GM21526 (cell line): ENCODE data around the gene RNF166.

Experiments used
- ATAC-seq: cut with Tn5 transposase; IDR thresholded peaks from one replicate; pipeline ENCODE4 v1.9.1; 2021; ENCODE audit warnings: moderate library complexity; ENCODE audit not compliant: unreplicated experiment, low FRiP score

RNF166 gene, protein sequence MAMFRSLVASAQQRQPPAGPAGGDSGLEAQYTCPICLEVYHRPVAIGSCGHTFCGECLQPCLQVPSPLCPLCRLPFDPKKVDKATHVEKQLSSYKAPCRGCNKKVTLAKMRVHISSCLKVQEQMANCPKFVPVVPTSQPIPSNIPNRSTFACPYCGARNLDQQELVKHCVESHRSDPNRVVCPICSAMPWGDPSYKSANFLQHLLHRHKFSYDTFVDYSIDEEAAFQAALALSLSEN

DNA sequence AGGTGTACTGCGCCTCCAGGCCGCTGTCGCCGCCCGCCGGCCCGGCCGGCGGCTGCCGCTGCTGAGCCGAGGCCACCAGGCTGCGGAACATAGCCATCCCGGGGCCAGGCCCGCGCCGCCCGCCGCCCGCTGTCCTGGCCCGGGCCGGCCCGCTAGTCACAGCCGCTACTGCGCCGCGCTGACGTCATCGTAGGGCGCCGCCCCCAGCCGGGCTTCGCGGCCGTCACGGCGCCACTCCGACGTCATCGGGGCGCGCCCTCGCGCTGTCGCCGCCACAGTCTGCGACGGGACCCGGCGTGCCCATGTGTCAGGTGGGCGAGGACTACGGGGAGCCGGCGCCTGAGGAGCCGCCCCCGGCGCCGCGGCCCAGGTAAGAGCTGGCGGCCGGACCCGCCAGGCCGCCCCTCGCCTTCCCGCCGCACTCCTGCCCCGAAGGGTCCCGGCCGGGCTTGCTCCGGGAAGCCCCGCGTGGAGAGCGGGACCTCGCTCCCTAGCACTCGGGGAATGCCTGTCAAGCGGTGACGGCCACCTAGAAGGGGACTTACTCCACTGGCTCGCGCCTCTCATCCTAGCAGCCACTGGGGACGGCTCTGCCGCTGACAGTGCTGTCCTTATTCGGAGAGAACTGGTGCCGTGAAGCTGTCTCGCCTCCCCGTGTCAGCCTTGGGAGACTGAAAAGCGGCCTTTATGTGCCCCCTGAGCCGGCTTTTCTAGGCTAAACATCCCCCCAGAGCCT lies at the start of gene RNF166, which contains the start of gene CTU2:
Gene RNF166, minus strand, starts transcription at position 180 of the 736 bp plus-strand sequence. Its CDS starts 83 bp downstream, at position 97.
Gene CTU2, plus strand, starts transcription at position 275 of the 736 bp plus-strand sequence. Its CDS starts 28 bp downstream, at position 303.
- peak; percentile 55 for ATAC-seq

DNA sequence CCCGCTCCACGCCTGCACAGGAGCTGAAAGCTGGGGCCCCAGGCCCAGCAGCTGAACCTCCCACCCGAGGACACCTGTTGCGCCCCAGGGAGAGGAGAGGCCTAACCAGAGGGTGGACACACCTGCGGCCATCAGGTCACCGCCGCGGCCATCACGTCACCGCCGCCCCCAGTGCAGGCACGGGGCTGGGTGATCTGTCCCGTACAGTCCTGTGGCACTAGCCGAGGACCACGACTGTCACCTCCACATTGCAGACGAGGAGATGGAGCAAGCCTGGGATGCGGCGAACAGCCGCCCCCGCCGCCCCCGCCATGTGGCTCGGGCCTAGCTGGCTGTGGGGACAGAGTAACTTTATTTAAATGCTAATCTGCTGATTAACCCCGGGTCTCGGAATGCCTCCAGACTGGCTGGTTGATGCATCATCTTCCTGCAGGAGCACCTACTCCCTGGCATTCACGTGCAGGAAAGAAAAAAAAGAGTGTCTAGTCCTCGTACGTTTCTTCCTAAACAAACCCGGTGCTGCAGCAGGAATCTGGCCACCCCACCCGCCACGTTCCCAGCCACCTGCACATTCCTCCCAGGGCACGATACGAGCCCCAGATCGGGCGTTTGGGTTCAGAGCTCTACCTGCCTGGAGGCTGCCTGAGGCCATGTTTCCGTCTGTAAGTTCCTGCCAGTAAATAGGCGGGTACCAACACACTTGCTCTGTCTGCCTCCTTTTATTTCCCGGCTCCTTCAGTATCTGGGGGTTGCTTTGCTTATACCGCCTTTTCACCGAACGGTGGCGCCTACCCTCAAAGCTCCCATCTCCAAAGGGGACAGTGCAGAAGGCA lies 48.9 kb upstream of the RNF166 start:
- no peak for ATAC-seq

DNA sequence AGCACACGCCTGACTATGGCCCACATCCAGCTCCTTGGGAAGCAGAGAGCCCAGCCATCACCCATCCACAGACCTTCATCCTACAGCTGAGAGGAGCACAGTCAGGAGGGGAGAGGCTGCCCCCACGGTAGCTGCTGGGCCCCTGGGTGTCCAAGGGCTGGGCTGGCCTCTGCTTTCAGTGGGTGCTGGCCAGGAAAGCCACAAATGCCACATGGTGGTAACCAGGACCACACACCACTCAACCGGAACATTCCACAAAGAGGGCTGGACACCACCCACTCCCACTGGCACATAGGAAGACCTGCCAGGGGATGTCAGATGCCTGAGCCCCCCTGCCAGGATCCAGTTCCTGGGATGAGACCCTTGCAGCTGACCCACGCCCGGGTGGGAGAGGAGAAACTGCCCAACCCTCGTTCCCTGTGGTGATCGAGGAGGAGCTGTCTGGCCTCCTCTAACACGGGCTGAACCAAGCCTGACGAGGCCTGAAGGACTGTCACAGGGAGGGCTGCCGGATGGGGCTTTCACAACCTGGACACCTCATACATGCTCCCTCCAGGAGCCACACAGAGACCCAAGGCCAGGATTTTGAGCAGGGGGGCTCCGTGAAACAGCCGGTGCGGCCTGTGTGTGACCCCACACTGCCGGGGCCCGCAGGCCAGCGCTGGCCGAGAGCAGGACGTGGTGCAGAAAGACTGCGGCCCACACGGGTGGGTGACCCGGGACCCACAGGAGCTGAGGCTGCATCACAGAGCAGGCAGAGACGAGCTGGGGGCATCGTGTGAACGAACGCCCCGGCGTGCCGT lies 48.1 kb upstream of the RNF166 start:
- ATAC-seq = no peak

DNA sequence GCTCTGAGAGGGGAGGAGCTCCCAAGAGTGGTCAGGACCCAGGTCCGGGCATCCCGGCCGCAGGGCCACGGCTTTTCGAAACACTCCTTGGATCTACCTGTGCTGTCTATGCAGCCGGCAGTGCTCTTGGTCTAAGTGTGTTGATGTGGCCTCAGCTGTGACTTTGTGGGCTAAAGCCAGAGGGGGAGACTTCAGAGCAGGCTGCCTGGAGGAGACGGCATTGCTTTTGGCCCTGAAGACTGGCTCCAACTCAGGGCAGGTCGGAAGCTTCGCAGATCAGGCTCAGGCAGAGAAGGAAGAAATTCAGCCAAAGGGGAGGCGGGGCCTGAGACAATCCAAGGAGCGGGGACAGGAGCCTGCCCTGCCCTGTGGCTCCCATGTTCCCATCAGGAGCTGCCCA lies 47.4 kb upstream of the RNF166 start:
- ATAC-seq = no peak

DNA sequence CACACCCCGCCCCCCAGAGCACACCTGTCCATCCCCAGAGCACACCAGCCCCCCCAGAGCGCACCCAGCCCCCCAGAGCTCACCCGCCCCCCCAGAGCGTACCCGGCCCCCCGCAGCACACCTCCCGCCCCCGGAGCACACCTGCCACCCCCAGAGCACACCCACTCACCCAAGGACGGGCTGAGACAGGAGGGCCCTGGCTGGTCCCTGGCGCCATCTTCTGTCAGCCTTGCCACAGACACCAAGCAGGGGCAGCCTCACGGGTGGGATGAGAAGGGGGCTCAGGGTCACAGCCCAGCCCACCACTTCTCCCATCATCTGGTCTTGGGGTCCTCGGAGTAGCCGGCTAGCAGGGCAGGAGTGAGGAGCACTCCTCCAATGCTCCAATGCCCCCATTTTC lies 47.0 kb upstream of the RNF166 start:
- ATAC-seq = no peak

DNA sequence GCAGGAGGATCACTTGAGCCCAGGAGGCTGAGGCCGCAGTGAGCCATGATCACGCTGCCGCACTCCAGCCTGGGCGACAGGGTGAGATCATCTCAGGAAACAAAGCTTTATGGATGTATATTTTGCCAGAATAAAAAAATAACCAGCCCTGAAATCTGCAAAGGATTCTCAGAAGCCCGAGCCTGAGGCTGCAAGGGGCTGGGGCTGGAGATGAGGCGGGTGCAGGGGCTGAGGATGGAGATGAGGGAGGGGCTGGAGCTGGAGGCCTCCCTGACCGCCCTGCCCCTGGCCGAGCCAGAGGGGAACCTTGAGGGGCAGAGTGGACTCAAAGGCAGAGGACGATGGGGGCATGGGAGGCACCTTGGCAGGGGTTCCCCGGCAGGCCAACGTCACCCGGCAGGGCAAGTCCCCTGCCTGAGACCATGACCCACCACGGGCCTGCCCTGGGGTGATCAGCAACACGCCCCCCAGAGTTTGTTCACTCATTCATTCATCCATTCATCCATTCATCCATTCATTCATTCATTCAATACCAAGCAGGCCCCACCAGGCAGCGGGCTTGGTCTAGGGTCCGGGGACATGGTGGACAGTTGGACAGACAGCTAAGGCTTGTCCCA lies 46.3 kb upstream of the RNF166 start:
- no peak for ATAC-seq

DNA sequence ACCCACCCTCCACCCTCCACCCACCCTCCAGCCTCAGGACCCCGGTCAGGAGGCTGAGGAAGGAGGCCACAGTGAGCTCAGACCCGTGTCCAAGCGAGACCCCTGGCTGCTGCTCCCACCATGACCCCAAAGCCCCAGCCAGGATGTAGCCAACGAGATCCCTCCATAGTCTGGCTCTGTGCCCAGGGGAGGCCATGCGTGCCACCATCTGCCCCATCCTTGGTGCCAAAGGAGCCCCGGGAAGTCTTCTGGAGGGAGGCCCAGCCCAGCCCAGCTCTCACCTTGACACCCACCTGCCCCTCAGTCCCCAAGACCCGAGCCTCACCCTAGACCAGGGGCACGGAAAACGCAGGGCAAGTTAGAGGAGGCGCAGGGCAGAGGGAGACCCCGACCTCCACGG lies 44.6 kb upstream of the RNF166 start:
- ATAC-seq = no peak

DNA sequence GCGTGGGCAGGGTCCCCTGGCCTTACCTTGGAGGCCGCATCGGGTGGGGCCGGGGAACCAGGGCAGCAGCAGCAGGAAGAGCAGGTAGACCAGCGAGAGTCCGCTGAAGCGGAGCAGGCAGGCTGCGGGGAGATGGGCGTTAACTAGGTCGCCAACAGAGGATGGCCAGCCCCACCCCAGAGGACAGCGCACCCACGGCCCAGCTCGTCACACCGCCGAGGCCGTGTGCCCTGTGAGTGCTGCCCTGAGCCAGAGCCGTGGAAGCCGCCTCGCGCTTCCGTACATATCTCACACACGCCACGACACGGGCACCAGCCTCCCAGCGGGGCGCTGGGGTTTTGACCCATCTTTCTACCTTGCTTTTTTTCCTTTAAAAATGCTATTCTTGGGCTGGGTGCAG lies 43.1 kb upstream of the RNF166 start:
- no peak for ATAC-seq

DNA sequence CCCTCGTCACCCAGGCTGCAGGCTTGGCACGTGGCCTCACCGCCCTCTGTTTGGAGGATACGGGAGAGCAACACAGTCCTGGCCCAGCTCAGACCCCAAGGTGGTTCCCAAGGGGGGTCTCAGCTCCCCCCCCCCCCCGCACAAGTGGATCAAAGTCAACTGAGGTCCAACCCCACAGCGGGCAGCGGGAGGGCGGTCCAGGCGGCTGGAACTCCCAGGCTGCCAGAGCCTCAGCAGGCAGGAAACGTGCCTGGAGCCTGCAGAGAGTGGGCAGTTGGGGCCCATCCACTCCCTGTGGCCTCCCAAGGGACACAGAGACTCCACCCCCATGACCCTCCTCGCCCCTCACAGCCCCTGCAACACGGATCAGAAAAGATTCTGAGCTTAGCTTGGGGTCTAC lies 42.2 kb upstream of the RNF166 start:
- ATAC-seq = no peak

DNA sequence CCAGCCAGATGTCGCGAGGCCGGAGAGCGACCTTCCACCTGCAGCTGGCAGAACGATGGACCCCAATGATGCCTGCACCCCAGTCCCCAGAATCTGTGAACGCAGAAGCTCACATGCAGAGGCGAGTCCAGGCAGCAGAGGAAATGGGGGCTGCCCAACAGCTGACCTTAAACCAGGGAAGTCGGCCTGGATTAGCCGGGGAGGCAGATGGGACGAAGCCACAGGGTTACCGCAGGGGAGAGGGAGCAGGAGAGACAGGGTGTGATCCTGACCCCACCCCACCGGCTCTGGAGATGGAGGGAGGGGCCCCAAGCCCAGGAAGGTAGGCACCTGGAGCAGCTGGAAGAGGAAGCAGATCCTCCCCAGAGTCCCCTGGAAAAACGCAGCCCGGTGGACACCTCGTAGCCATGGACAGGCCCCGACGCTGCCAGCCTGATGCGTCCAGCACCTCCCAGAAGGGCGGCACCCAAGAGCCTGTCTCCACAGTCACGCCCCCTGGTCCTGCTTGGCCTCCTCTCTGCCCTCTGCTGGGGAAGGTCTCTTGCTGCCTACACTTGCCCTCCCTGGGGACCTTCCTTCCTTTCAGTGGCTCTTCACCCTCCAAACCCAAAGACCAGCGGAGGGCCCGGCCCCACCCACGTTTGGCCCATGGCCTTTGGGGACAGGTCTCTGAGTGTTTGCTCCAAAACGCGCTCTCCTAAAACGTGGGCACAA lies 41.5 kb upstream of the RNF166 start:
- no peak for ATAC-seq

DNA sequence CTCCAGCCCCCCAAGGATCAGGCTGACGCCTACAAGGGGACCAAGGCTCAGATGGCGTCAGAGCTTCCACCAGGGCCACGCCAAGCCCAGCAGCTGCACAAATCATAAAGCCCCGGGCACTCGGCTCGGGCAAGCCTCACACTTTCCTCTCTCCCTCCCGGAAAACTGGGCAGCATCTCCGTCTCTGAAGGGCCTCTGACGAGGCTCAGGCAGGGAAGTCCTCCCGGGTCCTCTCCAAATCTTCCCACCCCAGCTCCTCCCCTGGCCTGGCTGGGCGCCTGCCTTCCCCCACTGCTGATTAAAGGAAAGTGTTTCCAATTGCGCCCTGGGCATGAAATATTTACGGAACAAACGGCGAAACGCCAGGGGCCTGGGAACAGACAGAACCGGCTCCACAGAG lies 40.3 kb upstream of the RNF166 start:
- ATAC-seq = no peak

DNA sequence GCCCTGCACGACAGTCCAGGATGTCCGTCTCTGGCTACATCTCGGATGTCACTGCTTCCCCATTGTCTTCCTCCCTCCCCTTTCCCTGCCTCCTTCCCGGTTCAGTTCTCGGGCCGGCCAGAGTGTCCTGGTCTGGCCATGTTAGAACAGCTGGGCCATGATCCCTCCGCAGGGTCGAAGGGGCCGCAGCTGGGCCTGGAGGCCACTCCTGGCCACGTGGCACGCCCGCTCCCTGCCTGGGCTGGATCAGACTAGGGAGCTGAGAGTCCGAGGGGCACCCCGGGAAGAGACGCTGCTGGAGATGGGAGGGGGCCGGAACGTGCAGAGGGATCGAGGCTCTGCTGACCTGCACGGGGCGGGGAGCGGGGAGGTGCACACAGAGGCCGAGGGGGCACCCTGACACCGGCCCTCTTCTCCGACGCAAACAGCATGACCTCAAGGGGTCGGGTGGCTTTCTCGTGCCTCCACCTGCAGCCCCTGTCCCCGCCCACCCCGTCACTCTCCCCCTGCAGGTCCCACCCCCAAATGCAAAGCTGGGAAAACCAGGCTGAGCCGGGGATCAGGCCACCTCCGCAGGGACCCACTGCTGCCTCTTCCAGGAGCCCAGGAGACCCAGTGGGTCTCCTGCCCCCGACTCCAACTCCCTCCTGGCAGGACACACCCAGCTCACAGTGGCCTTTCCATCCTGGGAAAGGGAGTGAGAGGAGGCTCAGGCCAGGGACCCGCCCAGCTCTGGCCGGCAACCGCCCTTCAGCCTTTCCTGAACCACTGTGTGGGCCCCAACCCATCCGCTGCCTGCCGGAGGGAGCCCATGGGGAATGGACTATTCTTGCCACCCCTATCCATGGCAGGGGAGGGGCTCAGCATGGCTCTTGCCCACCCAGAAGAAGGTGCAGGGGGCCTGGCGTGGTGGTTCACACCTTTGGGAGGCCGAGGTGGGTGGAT lies 38.6 kb upstream of the RNF166 start:
- ATAC-seq = no peak

DNA sequence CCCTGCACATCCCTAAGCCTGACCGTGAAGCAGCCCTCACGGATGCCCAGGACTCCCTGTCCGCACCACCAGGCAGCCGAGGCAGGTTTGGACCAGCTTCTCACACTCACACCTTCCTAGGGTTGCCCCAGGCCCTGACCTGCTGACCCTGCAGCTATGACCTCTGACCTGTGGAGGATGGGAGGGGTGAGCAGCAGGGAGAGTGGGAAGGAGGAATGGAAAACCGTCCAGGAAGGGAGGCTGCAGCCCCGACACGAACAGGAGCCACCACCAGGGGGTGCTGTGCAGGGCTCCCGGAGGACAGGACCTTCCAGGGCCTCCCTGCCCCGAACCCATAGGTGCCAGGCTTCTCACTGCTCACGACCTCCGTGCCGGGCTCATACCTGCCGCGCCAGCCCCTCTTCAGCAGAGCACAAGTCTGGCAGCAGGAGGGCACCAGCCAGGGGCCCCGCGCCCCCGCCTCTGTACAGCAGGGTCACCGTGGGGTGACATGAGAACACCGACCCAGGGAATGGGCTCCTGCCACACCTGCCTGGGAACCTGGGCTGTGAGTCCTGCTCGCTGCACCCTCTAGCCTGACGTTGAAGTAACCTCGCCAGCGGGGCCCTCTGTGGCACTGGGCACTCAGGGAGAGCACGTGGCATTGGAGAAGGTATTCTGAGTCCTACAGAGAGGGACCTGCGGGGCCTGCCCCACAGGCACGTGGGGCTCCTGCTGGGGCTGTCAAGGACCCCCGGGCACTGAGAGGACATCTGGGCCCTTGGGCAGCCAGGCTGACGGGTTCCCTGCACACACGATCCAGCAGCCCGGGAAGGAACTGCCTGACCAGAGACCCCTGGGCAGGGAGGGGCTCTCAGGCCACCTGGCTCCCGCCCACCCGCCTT lies 37.7 kb upstream of the RNF166 start:
- no peak for ATAC-seq

DNA sequence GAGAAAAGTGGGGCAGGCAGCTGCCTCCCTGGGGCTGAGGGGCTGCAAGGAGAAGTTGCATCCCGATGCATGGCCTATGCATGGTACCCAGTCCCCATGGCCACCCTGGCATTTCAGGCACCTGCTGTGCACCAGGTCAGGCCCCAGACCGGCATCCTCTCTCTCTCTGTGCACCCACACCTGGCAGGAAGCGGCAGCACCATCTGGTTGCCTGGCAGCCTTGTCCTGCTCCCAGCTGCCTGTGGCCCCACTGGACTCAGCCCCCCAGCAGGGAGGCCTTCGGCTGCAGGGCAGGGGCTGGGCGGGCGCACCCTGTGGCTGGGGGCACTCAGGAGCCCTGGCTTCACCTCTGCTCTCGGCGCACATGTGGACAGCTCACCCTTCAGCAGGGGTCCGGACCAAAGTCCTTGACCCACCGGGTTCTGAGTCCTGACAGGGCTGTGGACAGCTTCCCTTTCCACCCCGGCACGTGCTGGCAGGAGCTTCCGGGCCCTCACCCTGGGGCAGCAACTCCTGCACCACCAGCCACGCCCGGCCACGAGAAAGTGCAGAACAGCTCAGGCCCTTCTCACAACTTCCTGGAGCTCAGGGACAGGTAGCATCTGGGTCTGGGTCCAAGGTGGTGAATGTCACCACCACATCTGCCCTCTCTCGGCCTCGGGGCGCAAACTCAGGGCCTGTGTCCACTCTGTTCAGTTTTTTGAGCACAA lies 36.8 kb upstream of the RNF166 start:
- no peak for ATAC-seq

DNA sequence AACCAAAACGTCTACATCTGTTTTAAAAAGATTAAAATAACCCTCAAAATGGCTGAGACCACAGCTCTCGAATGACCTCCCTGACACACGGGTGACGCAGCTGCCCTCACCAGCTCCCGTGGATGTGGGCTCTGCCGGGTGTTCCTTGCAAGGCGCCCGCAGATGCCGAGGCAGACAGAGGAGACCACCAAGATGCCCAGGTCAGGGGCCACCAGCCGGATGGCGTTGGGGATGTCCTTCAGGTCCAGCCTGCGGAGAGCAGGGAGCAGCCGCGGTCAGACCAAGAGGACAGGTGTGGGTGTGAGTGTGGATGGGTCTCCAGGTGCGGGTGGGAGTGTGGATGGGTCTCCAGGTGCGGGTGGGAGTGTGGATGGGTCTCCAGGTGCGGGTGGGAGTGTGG lies 35.2 kb upstream of the RNF166 start:
- no peak for ATAC-seq

DNA sequence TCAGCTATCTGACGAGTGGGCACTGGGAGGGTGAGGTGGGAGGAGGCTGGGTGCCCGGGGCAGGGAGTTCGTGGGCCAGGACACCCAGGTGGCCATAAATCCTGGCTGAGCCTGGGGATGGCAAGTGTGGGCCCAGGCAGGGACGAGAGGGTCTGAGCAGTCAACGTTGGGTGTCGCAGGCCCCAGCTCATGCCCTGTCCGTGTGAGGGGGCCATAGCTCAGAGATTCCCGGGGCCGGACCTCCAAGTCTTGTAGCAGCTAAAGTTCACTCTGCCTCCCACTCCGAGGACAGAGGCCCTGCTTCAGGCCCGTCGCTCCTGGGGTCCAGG lies 34.5 kb upstream of the RNF166 start:
- no peak for ATAC-seq
